GM12878 (cell line): ENCODE results near the gene PLEKHA6. TPM values are rescaled to one million over a fixed set of nuclear protein-coding genes. Genes with fewer than 3 reads are reported as not detected.

Experiments used
- BACH1 ChIP-seq: fragments of 450-650 bp; IDR thresholded peaks from 2 replicates; pipeline ENCODE4 v1.6.1; 2017; ENCODE audit warnings: mild to moderate bottlenecking, borderline replicate concordance
- FOXM1 ChIP-seq: IDR thresholded peaks from 2 replicates; pipeline ENCODE4 v1.6.1; 2012; ENCODE audit warnings: low read depth, mild to moderate bottlenecking, inconsistent platforms, low read length, moderate library complexity
- JUNB ChIP-seq: IDR thresholded peaks from 2 replicates; pipeline ENCODE4 v1.6.1; 2016; ENCODE audit warnings: antibody characterized with exemption, mild to moderate bottlenecking
- PAX8 ChIP-seq: fragments of 450-650 bp; IDR thresholded peaks from 2 replicates; pipeline ENCODE4 v1.6.1; 2017; ENCODE audit warnings: mild to moderate bottlenecking, moderate library complexity
- PRDM15 ChIP-seq: fragments of 450-650 bp; formaldehyde crosslinking; IDR thresholded peaks from 2 replicates; pipeline ENCODE4 v1.4.0; 2020; ENCODE audit warnings: mild to moderate bottlenecking, moderate library complexity
- REST ChIP-seq: IDR thresholded peaks from 2 replicates; pipeline ENCODE4 v1.6.1; 2012; ENCODE audit warnings: mild to moderate bottlenecking, low read depth, low read length
- polyA plus RNA-seq, 11 experiments: library from polyadenylated mRNA; depleted of rRNA in 4 of 11; unstranded in 6 of 11; stranded (reverse) in 5 of 11; fragments of >200 nt; fragmentation: Nextera tagmentation in 4 of 11; fragmentation: Illumina TruSeq in 1 of 11; extraction: Ambion mirVana in 4 of 11; extraction: Trizol in 1 of 11; gene quantifications; 1 replicate in 1 of 11; 2 replicates in 10 of 11; pipeline versions ENCODE4 v1.2.1 to v1.2.3, GENCODE V29; 2011 to 2016; ENCODE audit warnings: inconsistent platforms in 2 of 11, missing spikeins in 2 of 11, low read depth in 1 of 11
- total RNA-seq, 4 experiments: library from RNA; depleted of rRNA in 3 of 4; stranded (reverse); fragments of >200 nt in 3 of 4; fragmentation: Illumina TruSeq in 1 of 4; extraction: Trizol in 1 of 4; gene quantifications; 2 replicates each; pipeline versions ENCODE4 v1.2.1 to v1.2.3, GENCODE V29; 2013 to 2021
- TF ChIP-seq, protein P1 (sequence below): fragments of 150-350 bp; IDR thresholded peaks from 2 replicates; pipeline ENCODE4 v1.6.1; 2014; ENCODE audit warnings: mild to moderate bottlenecking, low read depth, low read length

Gene PLEKHA6
- total and polyA plus RNA-seq, 10 of the 15 experiments (the other 5 are each of a cell fraction or from before 2014, with no cell fraction given): 0.04 to 0.81 (median 0.19) TPM; not detected in 4

DNA sequence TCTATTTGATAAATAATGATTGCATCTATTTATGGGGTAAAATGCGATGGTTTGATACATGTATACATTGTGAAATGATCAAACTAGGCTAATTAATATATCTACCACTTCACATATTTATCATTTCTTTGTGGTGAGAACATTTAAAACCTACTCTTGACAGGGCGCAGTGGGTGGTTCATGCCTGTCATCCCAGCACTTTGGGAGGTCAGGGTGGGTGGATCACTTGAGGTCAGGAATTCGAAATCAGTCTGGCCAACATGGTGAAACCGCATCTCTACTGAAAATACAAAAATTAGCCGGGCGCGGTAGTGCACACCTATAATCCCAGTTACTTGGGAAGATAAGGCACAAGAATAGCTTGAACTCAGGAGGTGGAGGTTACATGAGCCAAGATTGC lies 25.3 kb downstream of the PLEKHA6 start (continued):
- TF ChIP-seq REST: no peak
- no peak for TF ChIP-seq FOXM1
- TF ChIP-seq, protein P1, sequence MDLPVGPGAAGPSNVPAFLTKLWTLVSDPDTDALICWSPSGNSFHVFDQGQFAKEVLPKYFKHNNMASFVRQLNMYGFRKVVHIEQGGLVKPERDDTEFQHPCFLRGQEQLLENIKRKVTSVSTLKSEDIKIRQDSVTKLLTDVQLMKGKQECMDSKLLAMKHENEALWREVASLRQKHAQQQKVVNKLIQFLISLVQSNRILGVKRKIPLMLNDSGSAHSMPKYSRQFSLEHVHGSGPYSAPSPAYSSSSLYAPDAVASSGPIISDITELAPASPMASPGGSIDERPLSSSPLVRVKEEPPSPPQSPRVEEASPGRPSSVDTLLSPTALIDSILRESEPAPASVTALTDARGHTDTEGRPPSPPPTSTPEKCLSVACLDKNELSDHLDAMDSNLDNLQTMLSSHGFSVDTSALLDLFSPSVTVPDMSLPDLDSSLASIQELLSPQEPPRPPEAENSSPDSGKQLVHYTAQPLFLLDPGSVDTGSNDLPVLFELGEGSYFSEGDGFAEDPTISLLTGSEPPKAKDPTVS: no peak
- no peak for TF ChIP-seq PAX8
- TF ChIP-seq JUNB: no peak
- no peak for TF ChIP-seq BACH1
- TF ChIP-seq PRDM15 (CRISPR knock-in tag): no peak
- TF ChIP-seq, all 136 proteins: peak for 0
